SIG-M5 treated with dmso at 0.1 percent for 504 hours (cell line): ENCODE results near the gene ELMOD3.
"Not testable (repeated sequence)": the region's sequence is repeated elsewhere in the genome, so short reads cannot be mapped to it uniquely, and the experiment has no call there.

Experiments used
- DNase-seq: peaks from one replicate; lab custom pipeline; 2025; ENCODE audit not compliant: unreplicated experiment; lab: John Stamatoyannopoulos, UW

Gene ELMOD3

GRCh38 chr2:85354286-85355072 is at the start of gene ELMOD3, which contains the start of gene RETSAT:
ELMOD3 (plus strand) TSS chr2:85354769; CDS start chr2:85357199, 2,430 bp downstream.
RETSAT (minus strand) TSS chr2:85354528; CDS start chr2:85354507, 21 bp downstream.
- peak; percentile 100 for DNase-seq

DNA sequence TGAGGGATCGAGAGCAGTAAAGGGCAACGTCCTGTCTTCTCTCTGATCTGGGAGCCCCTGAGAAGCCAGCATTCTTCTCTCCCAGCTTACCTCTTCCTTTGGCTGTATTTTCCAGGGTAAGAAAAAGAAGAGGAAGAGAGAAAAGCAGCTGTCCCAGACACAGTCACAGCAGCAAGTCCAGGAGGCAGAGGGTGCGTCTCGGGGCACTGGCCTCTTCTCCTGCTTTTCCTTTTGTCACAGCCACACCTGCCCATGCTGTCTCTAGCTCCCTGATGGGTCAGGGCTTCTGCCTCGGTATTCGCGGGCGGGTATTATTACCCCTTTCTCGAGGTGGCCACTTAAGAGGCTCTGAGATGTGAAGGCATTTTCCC is 47.1 kb upstream of the ELMOD3 start:
- DNase-seq: no peak

GRCh38 chr2:85308201-85308600 is 46.4 kb upstream of the ELMOD3 start:
- DNase-seq: no peak

DNA sequence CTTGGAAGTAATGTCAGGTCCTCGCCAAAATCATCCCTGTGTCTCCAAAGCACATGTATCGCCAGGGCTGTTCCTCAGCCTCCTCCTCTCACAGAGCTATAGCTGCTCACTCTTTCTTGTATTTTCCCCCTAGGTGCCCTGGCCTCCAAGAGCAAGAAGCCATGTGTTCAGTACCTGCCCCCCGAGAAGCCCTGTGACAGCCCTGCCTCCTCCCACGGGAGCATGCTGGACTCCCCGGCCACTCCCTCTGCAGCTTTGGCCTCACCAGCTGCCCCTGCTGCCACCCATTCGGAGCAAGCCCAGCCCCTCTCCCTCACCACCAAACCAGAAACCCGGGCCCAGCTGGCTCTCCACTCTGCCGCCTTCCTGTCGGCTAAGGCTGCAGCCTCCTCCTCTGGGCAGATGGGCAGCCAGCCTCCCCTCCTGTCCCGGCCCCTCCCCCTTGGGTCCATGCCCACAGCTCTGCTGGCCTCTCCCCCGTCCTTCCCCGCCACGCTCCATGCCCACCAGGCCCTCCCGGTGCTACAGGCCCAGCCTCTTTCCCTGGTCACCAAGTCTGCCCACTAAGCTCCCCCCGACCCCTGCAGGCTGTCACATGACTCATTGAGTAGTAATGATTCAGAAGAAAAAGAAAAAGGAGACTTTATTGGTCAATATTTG is 45.5 kb upstream of the ELMOD3 start:
- no peak for DNase-seq

DNA sequence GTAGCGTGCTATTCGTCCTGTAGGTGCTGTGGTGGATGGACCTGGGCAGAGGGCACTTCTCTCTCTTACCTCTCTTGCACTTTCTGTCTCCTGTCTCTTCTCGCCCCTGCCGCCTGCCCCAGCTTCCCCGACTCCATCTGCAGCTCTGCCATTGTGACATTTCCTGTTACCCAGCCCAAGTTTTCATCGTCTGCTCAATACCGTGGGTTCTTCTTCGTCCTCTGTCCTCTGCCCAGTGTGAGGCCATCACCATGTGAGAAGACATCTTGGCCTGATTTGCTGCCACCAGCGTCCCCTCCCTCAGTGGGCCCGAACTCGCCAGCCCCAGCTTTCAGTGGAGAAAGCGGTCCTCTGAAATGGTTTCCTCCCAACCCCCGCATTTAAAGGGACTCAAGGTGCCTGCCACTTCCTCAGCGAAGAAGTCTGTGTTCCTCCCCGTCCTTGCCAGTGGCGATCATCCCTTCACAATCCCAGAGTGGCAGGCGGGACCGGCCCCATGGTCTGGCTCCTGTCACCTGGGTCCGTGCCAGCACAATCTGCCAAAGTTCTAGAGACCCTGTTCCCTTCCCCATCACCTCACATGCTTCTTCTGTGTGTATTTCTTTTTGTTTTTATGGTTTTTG is 44.8 kb upstream of the ELMOD3 start:
- peak; percentile 48 for DNase-seq

- DNase-seq: no peak
Measured at GRCh38 chr2:85310330-85310729, 44.2 kb upstream of the ELMOD3 start.

GRCh38 chr2:85312404-85312803 is 42.2 kb upstream of the ELMOD3 start:
- DNase-seq: no peak

DNA sequence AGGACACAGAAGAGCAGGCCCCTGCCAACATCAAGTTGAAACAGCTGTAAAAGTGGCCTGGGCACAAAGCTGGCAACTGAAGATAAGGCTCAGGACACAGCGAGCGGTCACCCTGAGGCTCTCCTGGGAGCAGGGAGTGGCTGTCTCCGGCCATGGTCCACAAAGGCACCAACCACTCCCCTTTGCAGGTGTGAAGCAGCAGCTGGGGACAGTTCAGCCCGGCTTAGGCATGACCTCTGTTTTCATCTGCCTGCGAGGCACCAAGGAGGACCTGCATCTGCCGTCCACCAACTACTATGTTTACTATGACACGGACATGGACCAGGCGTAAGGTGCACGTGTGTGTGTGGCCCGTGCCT is 39.7 kb upstream of the ELMOD3 start:
- DNase-seq: no peak

DNA sequence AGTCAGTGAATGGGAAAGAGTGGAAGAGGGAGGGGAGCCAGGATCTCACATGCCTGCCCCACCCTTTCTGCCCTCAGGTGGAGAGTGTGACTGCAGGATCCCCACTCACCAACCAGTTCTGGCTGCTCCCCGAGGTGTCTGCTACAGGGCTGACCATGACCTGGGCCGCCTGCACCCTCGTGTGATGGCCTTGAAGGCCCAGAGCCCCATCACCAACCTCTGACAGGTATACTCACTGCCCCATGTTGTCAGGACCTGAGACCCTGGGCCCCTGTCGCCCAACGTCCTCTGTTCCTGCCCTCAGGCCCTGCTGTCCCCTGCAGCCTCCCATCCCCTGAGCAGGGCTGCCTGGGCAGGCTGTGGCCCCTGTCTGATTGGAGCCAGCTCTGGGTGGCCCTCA is 38.6 kb upstream of the ELMOD3 start:
- DNase-seq: not testable (repeated sequence)

- DNase-seq: peak; percentile 41
Measured at GRCh38 chr2:85318222-85319074, 36.1 kb upstream of the ELMOD3 start.

GRCh38 chr2:85319796-85320195 is 34.8 kb upstream of the ELMOD3 start:
- no peak for DNase-seq

- no peak for DNase-seq
Measured at GRCh38 chr2:85323351-85323987, 31.1 kb upstream of the ELMOD3 start.

GRCh38 chr2:85323988-85324367 is 30.6 kb upstream of the ELMOD3 start:
- not testable (repeated sequence) for DNase-seq

- peak; percentile 90 for DNase-seq
Measured at GRCh38 chr2:85324639-85325465, 29.7 kb upstream of the ELMOD3 start.

DNA sequence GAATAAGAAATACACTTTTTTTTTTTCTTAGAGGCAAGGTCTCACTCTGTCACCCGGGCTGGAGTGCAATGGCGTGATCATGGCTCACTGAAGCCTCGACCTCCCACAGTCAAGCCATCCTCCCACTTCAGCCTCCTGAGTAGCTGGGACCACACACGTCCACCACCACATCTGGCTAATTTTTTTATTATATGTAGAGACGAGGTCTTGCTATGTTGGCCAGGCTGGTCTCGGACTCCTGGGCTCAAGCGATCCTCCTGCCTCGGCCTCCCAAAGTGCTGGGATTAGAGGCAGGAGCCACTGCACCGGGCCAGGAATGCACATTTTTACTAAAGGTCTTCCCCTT is 29.1 kb upstream of the ELMOD3 start:
- DNase-seq: no peak

GRCh38 chr2:85326406-85327159 is 28.0 kb upstream of the ELMOD3 start:
- peak; percentile 89 for DNase-seq

- DNase-seq: peak; percentile 47
Measured at GRCh38 chr2:85327160-85327821, 27.3 kb upstream of the ELMOD3 start.

- DNase-seq: peak; percentile 94
Measured at GRCh38 chr2:85327822-85328617, 26.5 kb upstream of the ELMOD3 start, which contains the start of gene TGOLN2. TGOLN2 (minus strand) TSS chr2:85327989; CDS start chr2:85327962, 27 bp downstream.
